Loucy (cell line): ENCODE data around the gene PCDHGA5.

Source experiments
- H2AFZ ChIP-seq: fragments of 200-600 bp; sonication (generic); 2 replicates; pipeline ENCODE4 v1.6.0; 2016; ENCODE audit warnings: antibody characterized with exemption, mild to moderate bottlenecking, low read length, moderate library complexity
- H3F3A ChIP-seq: fragments of 200-600 bp; 2 replicates; pipeline ENCODE4 v1.6.0; 2016; ENCODE audit warnings: antibody characterized with exemption, low read depth, mild to moderate bottlenecking
- H3K27me3 ChIP-seq: fragments of 200-600 bp; sonication (generic); 2 replicates; pipeline ENCODE4 v1.6.1; 2014; ENCODE audit warnings: low read length, mild to moderate bottlenecking; ENCODE audit not compliant: insufficient read depth, poor library complexity, severe bottlenecking
- H3K36me3 ChIP-seq: fragments of 200-600 bp; sonication (generic); 2 replicates; pipeline ENCODE4 v1.6.1; 2016; ENCODE audit warnings: low read length; ENCODE audit not compliant: insufficient read depth
- H3K4me1 ChIP-seq: fragments of 200-600 bp; sonication (generic); 2 replicates; pipeline ENCODE4 v1.5.1; 2014; ENCODE audit warnings: low read length, mild to moderate bottlenecking; ENCODE audit not compliant: insufficient read depth, poor library complexity, severe bottlenecking
- H3K4me2 ChIP-seq: fragments of 200-600 bp; sonication (generic); 2 replicates; pipeline ENCODE4 v1.6.0; 2014; ENCODE audit warnings: antibody characterized with exemption, low read length, low read depth, mild to moderate bottlenecking; ENCODE audit not compliant: poor library complexity, severe bottlenecking
- H3K4me3 ChIP-seq: fragments of 200-600 bp; sonication (generic); 2 replicates; pipeline ENCODE4 v1.5.1; 2014; ENCODE audit warnings: low read length, mild to moderate bottlenecking, mixed read lengths; ENCODE audit not compliant: poor library complexity, severe bottlenecking
- H3K79me2 ChIP-seq: fragments of 200-600 bp; sonication (generic); 2 replicates; pipeline ENCODE4 v1.6.1; 2014; ENCODE audit warnings: low read length; ENCODE audit not compliant: insufficient read depth
- H3K9ac ChIP-seq: fragments of 200-600 bp; sonication (generic); 2 replicates; pipeline ENCODE4 v1.6.0; 2014; ENCODE audit warnings: mild to moderate bottlenecking, low read depth, low read length, moderate library complexity; ENCODE audit not compliant: poor library complexity, severe bottlenecking
- H3K9me2 ChIP-seq: fragments of 200-600 bp; sonication (generic); replicated peaks from 2 replicates; pipeline ENCODE4 v1.6.1; 2016; ENCODE audit warnings: low read depth, low read length, mixed read lengths
- H3K9me3 ChIP-seq: fragments of 200-600 bp; sonication (generic); 2 replicates; pipeline ENCODE4 v1.6.1; 2014; ENCODE audit warnings: mild to moderate bottlenecking, antibody characterized with exemption, low read length, low read depth; ENCODE audit not compliant: insufficient read depth
- H4K20me1 ChIP-seq: fragments of 200-600 bp; sonication (generic); 2 replicates; pipeline ENCODE4 v1.6.0; 2014; ENCODE audit warnings: antibody characterized with exemption, low read length, mild to moderate bottlenecking; ENCODE audit not compliant: insufficient read depth, poor library complexity, severe bottlenecking
- EZH2phosphoT487 ChIP-seq: fragments of 200-600 bp; IDR thresholded peaks from 2 replicates; pipeline ENCODE4 v1.6.1; 2018; ENCODE audit warnings: antibody characterized with exemption, mild to moderate bottlenecking, moderate library complexity, borderline replicate concordance
- TF ChIP-seq, protein P1 (sequence below): fragments of 200-600 bp; sonication (generic); conservative IDR thresholded peaks from 2 replicates; pipeline ENCODE4 v1.5.1; 2014; ENCODE audit warnings: mild to moderate bottlenecking, antibody characterized with exemption, low read length

PCDHGA5 gene

DNA sequence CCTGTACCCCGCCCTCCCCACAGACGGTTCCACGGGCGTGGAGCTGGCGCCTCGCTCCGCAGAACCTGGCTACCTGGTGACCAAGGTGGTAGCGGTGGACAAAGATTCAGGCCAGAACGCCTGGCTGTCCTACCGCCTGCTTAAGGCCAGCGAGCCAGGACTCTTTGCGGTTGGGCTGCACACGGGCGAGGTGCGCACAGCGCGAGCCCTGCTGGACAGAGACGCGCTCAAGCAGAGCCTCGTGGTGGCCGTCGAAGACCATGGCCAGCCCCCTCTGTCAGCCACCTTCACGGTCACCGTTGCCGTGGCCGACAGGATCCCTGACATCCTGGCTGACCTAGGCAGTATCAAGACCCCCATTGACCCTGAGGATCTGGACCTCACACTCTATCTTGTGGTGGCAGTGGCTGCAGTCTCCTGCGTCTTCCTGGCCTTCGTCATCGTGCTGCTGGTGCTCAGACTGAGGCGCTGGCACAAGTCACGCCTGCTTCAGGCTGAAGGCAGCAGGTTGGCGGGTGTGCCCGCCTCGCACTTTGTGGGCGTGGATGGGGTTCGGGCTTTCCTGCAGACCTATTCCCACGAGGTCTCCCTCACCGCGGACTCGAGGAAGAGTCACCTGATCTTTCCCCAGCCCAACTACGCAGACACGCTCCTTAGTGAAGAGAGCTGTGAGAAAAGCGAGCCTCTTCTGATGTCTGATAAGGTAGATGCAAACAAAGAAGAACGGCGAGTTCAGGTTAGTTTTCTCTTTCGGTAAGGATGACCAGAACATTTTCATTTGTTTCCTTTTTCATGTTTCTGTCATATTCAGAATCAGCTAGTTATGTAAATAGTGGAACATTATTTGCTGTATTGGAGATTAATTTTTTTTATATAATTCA, 2.3 kb downstream of the PCDHGA5 start:
- no peak for TF ChIP-seq EZH2phosphoT487
- TF ChIP-seq, protein P1, sequence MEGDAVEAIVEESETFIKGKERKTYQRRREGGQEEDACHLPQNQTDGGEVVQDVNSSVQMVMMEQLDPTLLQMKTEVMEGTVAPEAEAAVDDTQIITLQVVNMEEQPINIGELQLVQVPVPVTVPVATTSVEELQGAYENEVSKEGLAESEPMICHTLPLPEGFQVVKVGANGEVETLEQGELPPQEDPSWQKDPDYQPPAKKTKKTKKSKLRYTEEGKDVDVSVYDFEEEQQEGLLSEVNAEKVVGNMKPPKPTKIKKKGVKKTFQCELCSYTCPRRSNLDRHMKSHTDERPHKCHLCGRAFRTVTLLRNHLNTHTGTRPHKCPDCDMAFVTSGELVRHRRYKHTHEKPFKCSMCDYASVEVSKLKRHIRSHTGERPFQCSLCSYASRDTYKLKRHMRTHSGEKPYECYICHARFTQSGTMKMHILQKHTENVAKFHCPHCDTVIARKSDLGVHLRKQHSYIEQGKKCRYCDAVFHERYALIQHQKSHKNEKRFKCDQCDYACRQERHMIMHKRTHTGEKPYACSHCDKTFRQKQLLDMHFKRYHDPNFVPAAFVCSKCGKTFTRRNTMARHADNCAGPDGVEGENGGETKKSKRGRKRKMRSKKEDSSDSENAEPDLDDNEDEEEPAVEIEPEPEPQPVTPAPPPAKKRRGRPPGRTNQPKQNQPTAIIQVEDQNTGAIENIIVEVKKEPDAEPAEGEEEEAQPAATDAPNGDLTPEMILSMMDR = no peak
- no peaks in the 10 kb centered on the region; the same call in 1 of the 2 replicates for H3K9me3 ChIP-seq
- H3K9ac ChIP-seq = no peak overlapping the region
- no peaks in the 10 kb centered on the region for H3K27me3 ChIP-seq
- no peaks in the 10 kb centered on the region for H3K79me2 ChIP-seq
- H2AFZ ChIP-seq = no peak overlapping the region
- H3F3A ChIP-seq = no peaks in the 10 kb centered on the region
- no peaks in the 10 kb centered on the region for H3K9me2 ChIP-seq
- no peak overlapping the region for H3K4me2 ChIP-seq
- H3K4me3 ChIP-seq = no peak overlapping the region
- no peaks in the 10 kb centered on the region for H3K4me1 ChIP-seq
- no peaks in the 10 kb centered on the region for H3K36me3 ChIP-seq
- no peaks in the 10 kb centered on the region for H4K20me1 ChIP-seq

DNA sequence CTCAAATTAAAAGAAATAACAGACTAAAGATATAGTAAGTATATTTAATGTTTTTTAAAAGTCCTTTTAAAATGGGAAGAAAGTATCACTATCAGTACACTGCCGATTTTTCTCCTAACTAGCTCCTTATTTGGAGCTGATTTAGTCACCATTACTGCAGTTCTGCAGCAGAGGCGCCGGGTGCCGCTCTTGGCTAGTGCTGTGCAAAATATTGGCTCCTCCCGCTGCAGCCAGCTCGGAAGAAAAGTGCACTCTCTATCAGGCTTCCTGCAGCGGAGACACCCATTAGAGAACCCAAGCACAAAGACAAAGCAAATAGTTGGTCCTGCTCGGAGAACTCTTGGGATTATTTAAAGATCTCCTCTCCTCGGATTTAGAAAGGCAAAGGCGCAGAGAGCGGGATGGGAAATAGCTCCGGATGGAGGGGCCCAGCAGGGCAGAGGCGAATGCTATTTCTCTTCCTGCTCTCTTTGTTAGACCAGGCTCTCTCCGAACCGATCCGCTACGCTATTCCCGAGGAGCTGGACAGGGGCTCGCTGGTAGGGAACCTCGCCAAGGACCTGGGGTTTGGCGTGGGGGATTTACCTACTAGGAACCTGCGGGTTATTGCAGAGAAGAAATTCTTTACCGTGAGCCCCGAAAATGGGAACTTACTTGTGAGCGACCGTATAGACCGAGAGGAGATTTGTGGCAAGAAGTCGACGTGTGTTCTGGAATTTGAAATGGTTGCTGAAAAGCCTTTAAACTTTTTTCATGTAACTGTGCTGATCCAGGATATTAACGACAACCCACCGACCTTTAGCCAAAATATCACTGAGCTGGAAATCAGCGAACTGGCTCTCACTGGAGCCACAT, 6.3 kb downstream of the PCDHGA5 start, which contains the start of gene PCDHGB3:
PCDHGB3 (plus strand) TSS at position 249 of the 855 bp plus-strand sequence; CDS start at position 402, 153 bp downstream.
- no peaks in the 10 kb centered on the region for H3F3A ChIP-seq
- H3K4me2 ChIP-seq = no peak within 1 kb of the TSS
- H3K36me3 ChIP-seq = no peaks in the 10 kb centered on the region
- TF ChIP-seq EZH2phosphoT487 = no peak
- TF ChIP-seq, protein P1 = no peak
- no peaks in the 10 kb centered on the region for H4K20me1 ChIP-seq
- no peaks in the 10 kb centered on the region for H3K9me2 ChIP-seq
- H3K9ac ChIP-seq = no peak within 1 kb of the TSS
- H3K4me3 ChIP-seq = no peak within 1 kb of the TSS
- H3K79me2 ChIP-seq = no peaks in the 10 kb centered on the region
- no peaks in the 10 kb centered on the region for H3K27me3 ChIP-seq
- peaks cover 2% of the 10 kb centered on the region; the same call in 1 of the 2 replicates for H3K9me3 ChIP-seq
- no peaks in the 10 kb centered on the region for H3K4me1 ChIP-seq
- H2AFZ ChIP-seq = no peak within 1 kb of the TSS

DNA sequence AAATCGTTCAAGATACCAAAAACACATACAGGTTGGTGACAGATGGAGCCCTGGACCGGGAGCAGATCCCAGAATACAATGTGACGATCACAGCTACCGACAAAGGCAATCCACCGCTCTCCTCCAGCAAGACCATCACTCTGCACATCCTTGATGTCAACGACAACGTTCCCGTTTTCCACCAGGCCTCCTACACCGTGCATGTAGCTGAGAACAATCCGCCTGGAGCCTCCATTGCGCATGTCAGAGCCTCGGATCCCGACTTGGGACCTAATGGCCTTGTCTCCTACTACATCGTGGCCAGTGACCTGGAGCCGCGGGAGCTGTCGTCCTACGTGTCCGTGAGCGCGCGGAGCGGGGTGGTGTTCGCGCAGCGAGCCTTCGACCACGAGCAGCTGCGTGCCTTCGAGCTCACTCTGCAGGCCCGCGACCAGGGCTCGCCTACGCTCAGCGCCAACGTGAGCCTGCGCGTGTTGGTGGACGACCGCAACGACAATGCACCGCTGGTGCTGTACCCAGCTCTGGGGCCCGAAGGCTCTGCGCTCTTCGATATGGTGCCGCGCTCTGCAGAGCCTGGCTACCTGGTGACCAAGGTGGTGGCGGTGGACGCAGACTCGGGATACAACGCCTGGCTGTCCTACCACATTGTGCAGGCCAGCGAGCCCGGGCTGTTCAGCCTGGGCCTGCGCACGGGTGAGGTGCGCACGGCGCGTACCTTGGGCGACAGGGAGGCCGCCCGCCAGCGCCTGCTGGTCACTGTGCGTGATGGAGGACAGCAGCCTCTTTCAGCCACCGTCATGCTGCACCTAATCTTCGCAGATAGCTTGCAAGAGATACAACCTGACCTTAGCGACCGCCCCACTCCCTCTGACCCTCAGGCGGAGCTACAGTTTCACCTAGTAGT, 7.9 kb downstream of the PCDHGA5 start:
- Histone ChIP-seq H3K9me3 (peaks cover 2% of the 10 kb centered on the region; the same call in 1 of the 2 replicates), H2AFZ (no peak overlapping the region)

More for the DNA sequence above, 7.9 kb downstream of the PCDHGA5 start:
- H3F3A ChIP-seq = no peaks in the 10 kb centered on the region
- no peaks in the 10 kb centered on the region for H3K36me3 ChIP-seq
- H3K4me3 ChIP-seq = no peak overlapping the region
- H4K20me1 ChIP-seq = no peaks in the 10 kb centered on the region
- H3K9me2 ChIP-seq = no peaks in the 10 kb centered on the region
- no peak overlapping the region for H3K4me2 ChIP-seq
- H3K79me2 ChIP-seq = no peaks in the 10 kb centered on the region
- H3K9ac ChIP-seq = no peak overlapping the region
- TF ChIP-seq EZH2phosphoT487 = no peak
- TF ChIP-seq, protein P1 = no peak
- H3K27me3 ChIP-seq = no peaks in the 10 kb centered on the region
- no peaks in the 10 kb centered on the region for H3K4me1 ChIP-seq
